ENCODE measurements around the gene ZSWIM8.
"Not testable (repeated sequence)": the region's sequence is repeated elsewhere in the genome, so short reads cannot be mapped to it uniquely, and the experiment has no call there.

ZSWIM8 gene

DNA sequence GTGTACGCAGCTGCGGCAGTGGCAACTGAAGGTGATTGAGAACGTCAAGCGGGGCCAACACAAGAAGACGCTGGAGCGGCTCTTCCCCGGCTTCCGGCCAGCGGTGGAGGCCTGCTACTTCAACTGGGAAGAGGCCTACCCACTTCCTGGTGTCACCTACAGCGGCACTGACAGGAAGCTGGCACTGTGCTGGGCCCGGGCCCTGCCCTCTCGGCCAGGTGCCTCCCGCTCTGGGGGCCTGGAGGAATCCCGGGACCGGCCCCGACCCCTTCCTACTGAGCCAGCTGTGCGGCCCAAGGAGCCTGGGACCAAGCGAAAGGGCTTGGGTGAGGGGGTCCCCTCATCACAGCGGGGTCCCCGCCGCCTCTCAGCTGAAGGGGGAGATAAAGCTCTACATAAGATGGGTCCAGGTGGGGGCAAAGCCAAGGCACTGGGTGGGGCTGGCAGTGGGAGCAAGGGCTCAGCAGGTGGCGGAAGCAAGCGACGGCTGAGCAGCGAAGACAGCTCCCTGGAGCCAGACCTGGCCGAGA lies 6.5 kb downstream of the ZSWIM8 start:
- Histone ChIP-seq H3K4me1 (no peaks in the 10 kb centered on the region), H3K36me3 (peaks cover 10% of the 10 kb centered on the region; the same call in 1 of the 2 replicates), H3K27me3 (no peaks in the 10 kb centered on the region), H3K4me3 (ENCODE audit: low read depth, low read length) (no peak overlapping the region), H3K9me3 (no peaks in the 10 kb centered on the region)
- TF ChIP-seq, protein P1, sequence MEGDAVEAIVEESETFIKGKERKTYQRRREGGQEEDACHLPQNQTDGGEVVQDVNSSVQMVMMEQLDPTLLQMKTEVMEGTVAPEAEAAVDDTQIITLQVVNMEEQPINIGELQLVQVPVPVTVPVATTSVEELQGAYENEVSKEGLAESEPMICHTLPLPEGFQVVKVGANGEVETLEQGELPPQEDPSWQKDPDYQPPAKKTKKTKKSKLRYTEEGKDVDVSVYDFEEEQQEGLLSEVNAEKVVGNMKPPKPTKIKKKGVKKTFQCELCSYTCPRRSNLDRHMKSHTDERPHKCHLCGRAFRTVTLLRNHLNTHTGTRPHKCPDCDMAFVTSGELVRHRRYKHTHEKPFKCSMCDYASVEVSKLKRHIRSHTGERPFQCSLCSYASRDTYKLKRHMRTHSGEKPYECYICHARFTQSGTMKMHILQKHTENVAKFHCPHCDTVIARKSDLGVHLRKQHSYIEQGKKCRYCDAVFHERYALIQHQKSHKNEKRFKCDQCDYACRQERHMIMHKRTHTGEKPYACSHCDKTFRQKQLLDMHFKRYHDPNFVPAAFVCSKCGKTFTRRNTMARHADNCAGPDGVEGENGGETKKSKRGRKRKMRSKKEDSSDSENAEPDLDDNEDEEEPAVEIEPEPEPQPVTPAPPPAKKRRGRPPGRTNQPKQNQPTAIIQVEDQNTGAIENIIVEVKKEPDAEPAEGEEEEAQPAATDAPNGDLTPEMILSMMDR (IDR thresholded peaks at IDR 0.05; ENCODE audit: low read depth, low read length): no peak
- DNase-seq: no peak

DNA sequence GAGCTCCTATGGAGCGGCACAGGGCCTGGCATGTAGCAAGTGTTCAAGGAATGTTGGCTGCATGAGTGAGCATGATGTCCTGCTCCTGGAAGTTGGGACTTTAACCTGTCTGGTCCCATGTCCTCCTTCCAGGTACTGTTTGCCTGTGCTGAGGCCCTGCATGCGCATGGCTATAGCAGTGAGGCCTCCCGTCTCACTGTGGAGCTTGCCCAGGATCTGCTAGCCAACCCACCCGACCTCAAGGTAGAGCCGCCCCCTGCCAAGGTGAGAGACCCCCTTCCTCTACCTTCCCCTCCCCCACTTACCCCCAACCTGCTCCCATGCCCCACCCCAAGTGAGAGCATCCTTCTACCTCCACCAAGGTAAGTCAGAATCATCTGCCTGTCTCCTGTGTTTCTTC lies 8.1 kb downstream of the ZSWIM8 start:
- TF ChIP-seq, protein P1 (IDR thresholded peaks at IDR 0.05; ENCODE audit: low read depth, low read length): no peak
- no peaks in the 10 kb centered on the region for H3K9me3 ChIP-seq
- DNase-seq: no peak
- peaks cover 10% of the 10 kb centered on the region for H3K36me3 ChIP-seq
- H3K27me3 ChIP-seq: no peaks in the 10 kb centered on the region
- H3K4me3 ChIP-seq (ENCODE audit: low read depth, low read length): no peak overlapping the region
- H3K4me1 ChIP-seq: no peaks in the 10 kb centered on the region

DNA sequence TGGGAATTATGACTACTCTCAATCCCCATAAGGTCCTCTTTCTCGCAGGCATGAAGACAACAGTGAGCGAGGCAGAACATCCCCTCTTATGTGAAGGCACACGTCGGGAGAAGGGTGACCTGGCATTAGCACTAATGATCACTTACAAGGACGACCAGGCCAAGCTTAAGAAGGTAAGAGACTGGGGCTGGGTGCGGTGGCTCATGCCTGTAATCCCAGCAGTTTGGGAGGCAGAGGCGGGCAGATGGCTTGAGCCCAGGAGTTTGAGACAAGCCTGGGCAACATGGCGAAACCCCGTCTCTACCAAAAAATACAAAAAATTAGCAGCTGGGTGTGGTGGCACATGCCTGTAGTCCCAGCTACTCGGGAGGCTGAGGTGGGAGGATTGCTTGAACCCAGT lies 10.1 kb downstream of the ZSWIM8 start:
- not testable (repeated sequence) for H3K4me3 ChIP-seq (ENCODE audit: low read depth, low read length); H3K27me3 ChIP-seq; DNase-seq; H3K36me3 ChIP-seq; H3K9me3 ChIP-seq; H3K4me1 ChIP-seq

DNA sequence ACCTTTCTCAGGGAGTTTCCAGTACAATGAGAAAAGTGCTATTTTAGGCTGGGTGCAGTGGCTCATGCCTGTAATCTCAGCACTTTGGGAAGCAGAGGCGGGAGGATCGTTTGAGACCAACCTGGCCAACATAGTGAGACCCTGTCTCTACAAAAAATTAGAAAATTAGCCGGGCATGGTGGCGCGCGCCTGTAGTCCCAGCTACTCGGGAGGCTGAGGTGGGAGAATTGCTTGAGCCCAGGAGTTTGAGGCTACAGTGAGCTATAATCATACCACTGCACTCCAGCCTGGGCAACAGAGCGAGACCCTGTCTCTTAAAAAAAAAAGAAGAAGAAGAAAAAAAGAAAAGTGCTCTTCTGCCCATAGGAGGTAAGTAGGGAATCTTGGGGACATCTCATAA lies 10.6 kb downstream of the ZSWIM8 start:
- not testable (repeated sequence) for H3K4me1 ChIP-seq, H3K36me3 ChIP-seq

DNA sequence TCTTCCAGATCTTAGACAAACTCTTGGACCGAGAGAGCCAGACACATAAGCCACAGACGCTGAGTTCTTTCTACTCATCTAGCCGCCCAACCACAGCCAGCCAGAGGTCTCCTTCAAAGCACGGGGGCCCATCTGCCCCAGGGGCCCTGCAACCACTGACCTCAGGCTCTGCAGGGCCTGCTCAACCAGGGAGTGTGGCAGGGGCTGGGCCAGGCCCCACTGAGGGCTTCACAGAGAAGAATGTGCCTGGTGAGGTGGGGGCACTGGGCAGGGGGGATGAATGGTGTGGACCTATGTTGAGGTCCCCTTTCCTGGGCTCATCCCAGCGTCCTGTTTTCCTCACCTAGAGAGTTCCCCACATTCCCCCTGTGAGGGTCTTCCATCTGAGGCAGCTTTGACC lies 11.4 kb downstream of the ZSWIM8 start:
- Histone ChIP-seq H3K4me1 (no peaks in the 10 kb centered on the region), H3K9me3 (no peaks in the 10 kb centered on the region), H3K27me3 (no peaks in the 10 kb centered on the region), H3K36me3 (peaks cover 6% of the 10 kb centered on the region), H3K4me3 (ENCODE audit: low read depth, low read length) (no peak overlapping the region)
- TF ChIP-seq, protein P1 (IDR thresholded peaks at IDR 0.05; ENCODE audit: low read depth, low read length): no peak
- no peak for DNase-seq

More for the DNA sequence above, 10.6 kb downstream of the ZSWIM8 start:
- H3K4me3 ChIP-seq (ENCODE audit: low read depth, low read length); H3K27me3 ChIP-seq; H3K9me3 ChIP-seq; DNase-seq: not testable (repeated sequence)

DNA sequence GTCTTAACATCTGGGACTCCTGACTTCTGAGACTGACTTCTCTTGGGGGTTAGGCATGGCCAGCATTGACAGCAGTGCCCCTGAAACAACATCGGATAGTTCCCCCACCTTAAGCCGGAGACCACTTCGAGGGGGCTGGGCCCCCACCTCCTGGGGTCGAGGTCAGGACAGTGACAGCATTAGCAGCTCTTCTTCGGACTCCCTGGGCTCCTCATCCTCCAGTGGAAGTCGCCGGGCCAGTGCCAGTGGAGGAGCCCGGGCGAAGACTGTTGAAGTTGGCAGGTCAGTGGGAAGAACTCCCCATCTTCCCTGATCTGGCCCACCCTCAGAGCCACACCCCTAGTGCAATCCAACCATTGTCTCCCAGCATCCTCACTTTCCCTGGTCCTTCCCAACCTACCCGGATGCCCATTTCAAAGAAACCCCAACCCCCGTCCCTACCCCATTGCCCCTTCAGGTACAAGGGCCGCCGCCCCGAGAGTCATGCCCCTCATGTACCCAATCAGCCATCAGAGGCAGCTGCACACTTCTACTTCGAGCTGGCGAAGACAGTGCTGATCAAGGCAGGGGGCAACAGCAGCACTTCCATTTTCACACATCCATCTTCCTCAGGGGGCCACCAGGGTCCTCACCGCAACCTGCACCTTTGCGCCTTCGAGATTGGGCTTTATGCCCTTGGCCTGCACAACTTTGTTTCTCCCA lies 12.1 kb downstream of the ZSWIM8 start:
- DNase-seq: no peak
- no peaks in the 10 kb centered on the region for H3K27me3 ChIP-seq
- H3K4me1 ChIP-seq: no peaks in the 10 kb centered on the region
- TF ChIP-seq, protein P1 (IDR thresholded peaks at IDR 0.05; ENCODE audit: low read depth, low read length): no peak
- H3K4me3 ChIP-seq (ENCODE audit: low read depth, low read length): no peak overlapping the region
- peaks cover 6% of the 10 kb centered on the region for H3K36me3 ChIP-seq
- no peaks in the 10 kb centered on the region for H3K9me3 ChIP-seq

DNA sequence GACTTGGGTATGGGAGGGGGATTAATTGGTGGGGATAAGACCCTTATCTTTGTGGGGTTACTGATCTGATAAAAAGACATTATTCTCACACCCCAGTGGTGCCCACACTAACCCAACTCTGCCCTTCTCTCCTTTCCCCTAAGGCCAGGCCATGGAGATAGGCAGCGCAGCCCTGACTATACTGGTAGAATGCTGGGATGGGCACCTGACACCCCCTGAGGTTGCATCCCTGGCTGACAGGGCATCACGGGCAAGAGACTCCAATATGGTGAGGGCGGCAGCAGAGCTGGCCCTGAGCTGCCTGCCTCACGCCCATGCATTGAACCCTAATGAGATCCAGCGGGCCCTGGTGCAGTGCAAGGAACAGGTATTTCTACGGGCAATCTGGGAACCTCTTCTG lies 12.7 kb downstream of the ZSWIM8 start:
- no peak for DNase-seq
- H3K36me3 ChIP-seq: peaks cover 3% of the 10 kb centered on the region
- H3K9me3 ChIP-seq: no peaks in the 10 kb centered on the region
- H3K4me1 ChIP-seq: no peaks in the 10 kb centered on the region
- TF ChIP-seq, protein P1 (IDR thresholded peaks at IDR 0.05; ENCODE audit: low read depth, low read length): no peak
- H3K27me3 ChIP-seq: no peaks in the 10 kb centered on the region
- no peak overlapping the region for H3K4me3 ChIP-seq (ENCODE audit: low read depth, low read length)
